Effector CD4-positive, alpha-beta T cell (primary cell): ENCODE data around the gene GMCL1.
"Not testable (repeated sequence)": the region's sequence is repeated elsewhere in the genome, so short reads cannot be mapped to it uniquely, and the experiment has no call there.

Source experiments
- DNase-seq: peaks from one replicate; pipeline ENCODE4 v3.0.0-alpha.2; 2020

GMCL1 gene

DNA sequence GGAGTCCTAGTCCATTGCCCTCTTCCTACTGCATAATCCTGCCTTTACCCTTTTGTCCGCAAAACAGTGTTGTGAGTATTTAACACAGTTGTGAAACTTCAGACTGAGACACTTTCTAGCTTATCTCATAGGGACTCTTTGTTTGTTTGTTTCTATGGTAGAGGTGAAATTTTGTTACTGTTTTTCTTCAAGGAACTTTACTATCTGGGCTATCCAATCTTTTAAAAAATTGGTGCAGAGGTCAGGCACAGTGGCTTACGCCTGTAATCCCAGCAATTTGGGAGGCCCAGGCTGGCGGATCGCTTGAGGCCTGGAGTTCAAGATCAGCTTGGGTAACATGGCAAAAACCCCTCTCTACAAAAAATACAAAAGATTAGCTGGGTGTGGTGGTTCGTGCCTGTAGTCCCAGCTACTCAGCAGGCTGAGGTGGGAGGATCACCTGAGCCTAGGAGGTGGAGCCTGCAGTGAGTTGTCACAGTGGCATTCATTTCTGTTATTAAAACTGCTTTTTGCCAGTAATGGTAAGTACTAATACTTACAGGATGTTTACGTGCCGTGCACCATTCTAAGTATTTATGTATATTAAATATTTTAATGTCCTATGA lies 18.8 kb downstream of the GMCL1 start:
- DNase-seq = no peak

DNA sequence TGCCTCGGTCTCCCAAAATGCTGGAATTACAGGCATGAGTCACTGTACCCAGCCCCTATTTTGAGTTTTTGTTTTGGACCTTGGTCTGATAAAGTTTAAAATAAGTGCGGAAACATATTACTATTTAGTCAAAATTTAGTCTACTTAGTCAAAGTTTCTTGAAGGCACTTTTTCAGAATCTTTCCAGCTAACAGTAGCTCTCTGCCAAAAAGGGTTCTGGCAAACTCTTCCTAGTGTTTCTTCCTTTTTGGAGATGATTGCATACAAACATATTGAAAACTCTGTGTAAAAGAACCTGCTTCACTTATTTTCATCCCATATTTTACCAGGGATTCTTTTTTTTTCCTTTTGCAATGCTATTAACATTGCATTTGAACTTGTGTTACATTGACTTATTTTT lies 28.8 kb downstream of the GMCL1 start:
- no peak for DNase-seq

DNA sequence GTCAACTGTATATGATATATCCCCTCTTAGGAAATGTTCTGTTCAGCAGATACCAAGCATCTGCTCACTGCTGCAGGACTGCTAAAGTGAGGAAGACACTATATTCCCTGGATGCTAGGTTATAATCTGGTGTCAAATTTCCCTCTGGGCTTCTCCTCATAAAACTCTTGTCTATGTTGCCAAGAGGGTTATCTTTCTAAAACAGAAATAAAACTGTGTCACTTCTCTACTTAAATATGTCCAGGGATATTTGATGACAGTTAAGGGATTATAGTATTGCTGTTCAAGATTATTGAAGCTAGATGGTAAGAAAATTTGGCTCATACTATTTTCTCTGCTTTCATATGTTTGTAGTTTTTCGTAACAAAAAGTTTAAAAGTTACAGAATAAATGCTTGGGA lies 33.8 kb downstream of the GMCL1 start:
- DNase-seq = no peak

DNA sequence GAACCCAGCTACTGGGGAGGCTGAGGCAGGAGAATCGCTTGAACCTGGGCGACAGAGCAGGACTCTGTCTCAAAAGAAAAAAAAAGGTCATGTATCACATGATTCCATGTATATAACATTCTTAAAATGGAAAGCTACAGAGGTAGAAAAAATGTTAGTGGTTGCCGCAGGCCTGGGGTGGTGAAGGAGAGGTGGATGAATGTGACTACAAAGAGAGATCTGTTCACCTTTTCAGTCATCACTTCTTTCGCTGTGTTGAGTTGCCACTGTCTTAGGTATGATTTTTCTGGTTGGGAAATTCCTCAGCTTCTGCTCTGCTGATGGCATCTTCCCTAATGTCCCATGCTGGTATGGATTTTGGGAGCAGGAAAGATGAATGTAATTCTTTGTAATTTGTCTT lies 59.0 kb downstream of the GMCL1 start:
- no peak for DNase-seq

DNA sequence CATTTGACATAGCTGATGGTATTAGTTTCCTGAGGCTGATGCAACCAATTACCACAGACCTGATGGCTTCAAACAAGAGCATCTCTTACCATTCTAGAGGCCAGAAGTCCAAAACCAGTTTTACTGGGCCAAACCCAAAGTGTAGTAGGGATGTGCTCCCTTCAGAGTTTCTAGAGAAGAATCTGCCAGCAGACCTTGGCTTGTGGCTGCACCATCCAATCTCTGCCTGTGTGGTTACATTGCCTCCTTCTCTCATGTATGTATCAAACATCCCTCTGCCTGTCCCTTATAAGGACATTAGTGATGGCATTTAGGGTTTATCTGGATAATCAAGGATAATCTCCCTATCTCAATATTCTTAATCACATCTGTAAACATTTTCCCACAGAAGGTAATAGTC lies 59.8 kb downstream of the GMCL1 start:
- no peak for DNase-seq

DNA sequence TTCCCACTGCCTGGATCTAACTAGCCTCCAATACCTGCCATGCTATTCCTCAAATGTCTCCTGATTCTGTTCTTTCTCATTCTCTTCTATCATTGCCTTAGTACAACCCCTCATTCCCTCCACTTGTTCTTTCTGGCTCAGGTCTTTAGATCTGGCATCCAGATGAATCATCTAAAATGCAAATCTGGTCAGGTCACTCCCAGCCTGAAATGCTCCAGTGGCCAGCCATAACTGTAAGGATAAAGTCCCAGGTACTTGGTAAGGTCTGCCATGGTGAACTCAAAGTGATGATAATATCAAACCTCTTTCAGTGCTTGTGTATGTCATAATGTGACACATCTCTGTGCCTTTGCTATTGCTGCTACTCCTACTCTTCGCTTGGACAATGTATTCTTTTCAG lies 61.4 kb downstream of the GMCL1 start:
- DNase-seq = no peak

DNA sequence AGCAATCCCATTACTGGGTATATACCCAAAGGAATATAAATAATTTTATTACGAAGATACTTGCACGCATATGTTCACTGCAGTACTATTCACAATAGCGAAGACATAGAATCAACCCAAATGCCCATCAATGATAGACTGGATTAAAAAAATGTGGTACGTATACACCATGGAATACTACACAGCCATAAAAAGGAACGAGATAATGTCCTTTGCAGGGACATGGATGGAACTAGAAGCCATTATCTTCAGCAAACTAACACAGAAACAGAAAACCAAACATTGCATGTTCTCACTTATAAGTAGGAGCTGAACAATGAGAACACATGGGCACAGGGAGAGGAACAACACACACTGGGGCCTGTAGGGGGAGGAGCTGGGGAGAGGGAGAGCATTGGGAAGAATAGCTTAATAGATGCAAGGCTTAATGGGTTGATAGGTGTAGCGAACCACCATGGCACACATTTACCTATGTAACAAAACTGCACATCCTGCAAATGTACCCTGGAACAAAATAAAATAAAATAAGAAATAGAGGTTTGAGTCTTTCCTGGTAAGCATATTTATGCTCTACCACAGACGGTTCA lies 63.5 kb downstream of the GMCL1 start:
- not testable (repeated sequence) for DNase-seq

DNA sequence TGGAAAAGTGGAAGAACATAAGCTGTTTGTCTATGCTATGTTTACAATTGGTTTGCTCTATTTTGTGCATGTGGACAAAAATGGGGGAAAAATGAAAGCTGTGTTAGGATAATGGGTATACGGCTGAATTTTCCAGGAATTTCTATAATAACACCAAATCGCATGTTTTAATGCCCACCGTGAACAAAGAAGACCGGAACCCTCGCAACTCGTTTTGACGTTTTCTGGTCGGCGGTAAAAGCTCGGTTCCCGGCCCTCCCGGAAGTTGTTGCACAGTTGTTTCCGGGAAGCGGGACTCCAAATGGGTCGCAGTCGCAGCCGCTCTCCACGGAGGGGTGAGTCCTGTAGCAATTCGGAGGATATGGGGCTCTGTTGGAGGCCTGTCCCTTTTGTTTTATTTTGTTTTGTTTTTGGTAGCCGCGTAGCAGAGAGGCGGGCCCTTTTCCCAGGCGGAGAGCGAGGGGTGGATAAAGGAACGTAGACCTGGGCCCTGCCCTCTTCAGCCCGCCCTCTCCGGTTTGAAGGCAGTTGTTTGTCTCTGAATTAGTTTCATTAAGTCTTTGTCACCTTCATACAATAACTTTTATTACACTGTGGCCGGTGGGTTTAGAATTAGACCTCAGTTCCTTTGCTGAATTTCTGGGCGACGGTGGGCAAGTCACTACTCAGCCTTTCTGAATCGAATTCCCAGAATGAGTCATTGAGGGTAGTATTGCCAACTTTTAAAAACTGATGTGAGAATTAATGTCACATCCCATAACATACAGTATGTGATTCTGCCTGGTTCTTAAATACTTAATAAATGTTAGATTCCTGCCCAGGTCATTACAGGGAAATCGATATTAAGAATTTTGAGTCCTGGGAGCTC lies 64.5 kb downstream of the GMCL1 start, which contains the start of gene SNRNP27:
Gene SNRNP27, plus strand, starts transcription at position 273 of the 868 bp plus-strand sequence. Its CDS starts 29 bp downstream, at position 302.
- DNase-seq = peak; percentile 73

DNA sequence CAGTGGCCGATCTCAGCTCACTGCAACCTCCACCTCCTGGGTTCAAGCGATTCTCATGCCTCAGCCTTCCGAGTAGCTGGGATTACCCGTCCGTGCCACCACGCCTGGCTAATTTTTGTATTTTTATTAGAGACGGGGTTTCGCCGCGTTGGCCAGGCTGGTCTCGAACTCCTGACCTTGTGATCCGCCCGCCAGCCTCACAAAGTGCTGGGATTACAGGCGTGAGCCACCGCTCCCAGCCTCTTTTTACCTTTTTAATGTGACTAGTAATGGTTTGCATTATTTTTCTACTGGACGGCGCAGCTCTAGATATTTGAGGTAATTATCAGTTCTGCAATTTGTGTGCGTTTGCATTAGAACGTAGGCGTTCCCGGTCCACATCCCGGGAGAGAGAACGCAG lies 65.3 kb downstream of the GMCL1 start:
- DNase-seq = not testable (repeated sequence)

DNA sequence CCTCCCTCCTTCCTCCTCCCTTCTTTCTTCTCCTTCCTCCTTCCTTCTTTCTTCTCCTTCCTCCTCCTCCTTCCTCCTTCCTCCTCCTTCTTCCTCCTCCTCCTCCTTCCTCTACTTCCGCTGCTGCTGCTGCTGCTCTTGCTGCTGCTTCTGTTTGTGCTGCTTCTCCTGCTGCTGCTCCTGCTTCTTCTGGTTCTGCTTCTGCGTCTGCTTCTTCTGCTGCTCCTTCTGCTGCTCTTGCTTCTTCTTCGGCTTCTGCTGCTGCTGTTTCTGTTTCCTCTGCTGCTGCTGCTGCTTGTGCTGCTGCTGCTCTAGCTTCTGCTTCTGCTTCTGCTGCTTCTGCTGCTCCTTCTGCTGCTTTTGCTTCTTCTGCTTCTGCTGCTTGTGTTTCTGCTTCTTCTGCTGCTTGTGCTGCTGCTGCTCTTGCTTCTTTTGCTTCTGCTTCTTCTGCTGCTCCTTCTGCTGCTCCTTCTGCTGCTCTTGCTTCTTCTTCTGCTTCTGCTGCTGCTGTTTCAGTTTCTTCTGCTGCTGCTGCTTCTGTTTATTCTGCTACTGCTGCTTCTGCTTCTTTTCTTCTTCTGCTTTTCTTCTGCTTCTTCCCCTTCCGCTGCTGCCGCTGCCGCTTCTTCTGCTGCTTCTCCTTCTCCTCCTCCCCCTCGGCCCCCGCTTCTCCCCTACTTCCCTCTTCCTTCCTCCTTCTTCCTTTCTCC lies 72.9 kb downstream of the GMCL1 start:
- DNase-seq = peak; percentile 3

DNA sequence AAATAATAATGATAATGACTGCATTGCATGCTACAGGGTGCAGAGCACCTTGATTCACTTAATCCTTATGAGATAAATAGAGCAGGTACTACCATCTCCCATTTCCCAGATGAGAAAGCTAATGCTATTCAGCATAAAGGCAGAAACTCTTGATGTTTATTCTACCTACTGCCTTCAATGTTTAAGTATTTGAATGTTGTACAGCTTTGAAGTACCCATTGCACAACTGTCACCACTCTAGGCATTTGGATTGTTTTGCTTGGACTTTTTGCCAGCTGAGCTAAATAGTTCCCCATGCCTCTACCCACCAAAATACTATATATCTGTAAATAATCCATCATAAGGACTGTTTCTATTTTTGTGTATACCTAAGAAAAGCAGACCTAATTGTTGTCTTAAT lies 77.8 kb downstream of the GMCL1 start:
- DNase-seq = no peak

DNA sequence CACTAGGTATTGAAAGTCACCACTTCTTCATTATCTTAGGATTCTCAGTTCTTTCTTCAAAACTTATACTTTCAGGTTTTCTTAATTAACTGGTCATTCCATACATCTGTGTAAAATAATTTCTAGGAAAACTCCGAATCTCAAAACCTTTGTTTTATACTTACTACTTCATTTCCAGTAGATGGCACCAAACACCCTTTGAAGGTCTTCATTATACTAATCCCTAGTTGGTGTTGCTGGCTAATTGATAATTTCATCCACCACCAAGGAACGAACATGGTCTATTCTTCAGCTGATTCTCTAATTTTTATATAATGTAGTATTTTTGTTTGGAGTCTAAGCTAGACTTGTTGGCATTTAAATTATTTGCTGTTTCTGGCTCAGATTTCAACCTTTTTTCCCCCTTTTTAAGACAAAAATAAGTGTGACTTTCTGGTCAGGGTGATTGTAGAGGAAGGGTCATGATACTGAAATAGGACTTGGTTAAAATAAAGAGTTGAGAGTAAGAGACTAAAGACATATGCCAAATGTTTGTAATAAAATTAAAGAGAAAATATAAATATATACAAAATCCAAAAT lies 82.6 kb downstream of the GMCL1 start:
- DNase-seq = peak; percentile 16

DNA sequence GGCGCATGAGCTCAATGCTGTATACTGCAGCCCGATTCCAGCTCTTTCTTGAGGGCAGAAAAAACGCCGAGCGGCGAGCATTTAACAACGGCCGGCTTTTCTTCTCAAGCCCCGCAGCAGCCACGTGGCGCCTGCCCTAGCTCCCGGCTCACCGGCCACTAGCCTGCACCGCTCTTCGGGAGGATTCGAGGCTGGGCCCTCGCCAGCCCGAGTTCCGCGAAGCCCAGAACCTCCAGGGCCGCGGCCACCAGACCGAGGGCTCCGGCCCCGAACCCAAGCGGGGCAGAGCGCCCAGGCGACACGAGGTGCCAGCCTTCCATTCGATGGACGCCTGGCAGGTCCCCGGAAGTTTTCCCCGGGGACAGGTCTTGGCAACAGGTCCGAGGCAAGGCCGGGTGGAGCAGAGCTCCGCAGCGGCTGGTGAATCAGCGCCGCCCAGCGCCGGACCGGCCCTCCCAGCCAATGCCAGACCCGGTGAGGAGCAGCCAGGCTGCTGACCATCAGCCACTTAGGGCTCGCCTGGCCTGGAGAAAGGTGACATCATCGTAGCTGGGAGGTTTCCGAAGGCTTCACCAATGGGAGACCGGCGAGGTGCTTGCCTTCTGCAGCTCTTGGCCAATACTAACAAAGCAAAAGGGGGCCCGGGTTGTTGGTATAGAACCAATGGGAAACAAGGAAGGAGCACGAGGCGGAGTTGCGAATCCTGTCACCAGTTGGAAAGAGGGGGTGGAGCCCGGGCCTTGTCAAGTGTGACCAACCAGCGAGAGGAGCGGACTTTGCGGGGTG lies 84.9 kb downstream of the GMCL1 start:
- DNase-seq = peak; percentile 99

DNA sequence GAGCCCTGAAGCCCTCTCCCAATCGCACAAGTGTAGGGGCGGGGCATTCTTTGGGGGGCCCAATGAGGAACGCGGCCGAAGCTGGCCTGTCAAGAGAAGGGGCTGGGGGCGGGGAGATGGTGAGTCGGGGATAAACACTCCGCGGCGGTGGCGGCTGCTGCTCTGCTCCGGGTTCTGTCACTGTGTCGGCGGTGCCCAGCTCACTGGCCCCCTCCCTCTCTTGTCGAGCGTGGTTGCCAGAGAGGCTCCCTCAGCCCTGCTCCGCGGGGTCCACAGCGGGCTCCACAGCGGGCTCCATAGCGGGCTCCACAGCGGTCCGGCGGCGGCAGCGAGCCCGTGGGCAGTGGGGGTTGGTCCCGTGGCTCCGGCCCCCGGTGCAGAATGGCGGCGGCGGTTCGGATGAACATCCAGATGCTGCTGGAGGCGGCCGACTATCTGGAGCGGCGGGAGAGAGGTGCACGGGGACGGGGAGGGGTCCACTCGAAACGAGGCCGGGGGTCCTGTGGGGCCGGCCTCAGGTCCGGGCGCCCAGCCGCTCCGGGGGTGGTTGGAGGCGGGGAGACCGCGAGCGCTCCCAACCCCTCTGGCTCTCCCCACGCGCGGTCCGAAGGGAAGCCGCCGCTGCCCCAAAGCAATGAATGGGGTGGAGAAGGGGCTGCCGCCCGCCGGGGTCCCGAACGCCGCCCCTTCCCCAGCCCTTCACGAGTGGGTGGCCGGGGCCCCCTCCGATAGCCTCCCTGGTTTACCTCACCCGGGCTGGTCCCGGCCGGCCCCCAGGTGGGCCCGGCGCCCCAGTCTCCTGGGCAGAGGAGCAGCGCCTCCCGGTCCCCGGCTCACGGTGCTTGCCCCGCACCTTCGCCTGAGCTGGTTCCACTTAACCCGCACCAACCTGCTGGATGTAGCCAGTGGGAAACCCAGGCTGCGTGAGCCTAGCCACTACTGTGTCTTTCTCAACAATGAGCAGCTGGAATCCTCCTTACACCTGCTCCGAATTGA lies 85.8 kb downstream of the GMCL1 start, which contains the start of gene MXD1:
Gene MXD1, plus strand, starts transcription at position 160 of the 996 bp plus-strand sequence. Its CDS starts 222 bp downstream, at position 382.
- peak; percentile 18 for DNase-seq

DNA sequence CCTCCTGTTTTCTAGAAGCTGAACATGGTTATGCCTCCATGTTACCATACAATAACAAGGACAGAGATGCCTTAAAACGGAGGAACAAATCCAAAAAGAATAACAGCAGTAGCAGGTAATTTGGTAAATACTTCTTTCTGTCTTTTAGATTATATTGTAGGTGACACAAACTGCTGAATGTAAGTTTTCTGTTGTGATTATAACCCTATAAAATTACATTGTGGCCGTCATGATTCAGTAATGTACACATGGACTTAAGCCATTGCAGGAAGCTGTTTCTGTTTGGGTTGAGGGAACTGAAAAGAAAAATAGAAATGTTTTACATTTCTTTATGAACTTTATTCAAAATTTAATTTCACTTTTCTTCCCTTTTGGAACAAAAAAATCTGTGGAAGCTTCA lies 86.6 kb downstream of the GMCL1 start:
- no peak for DNase-seq

DNA sequence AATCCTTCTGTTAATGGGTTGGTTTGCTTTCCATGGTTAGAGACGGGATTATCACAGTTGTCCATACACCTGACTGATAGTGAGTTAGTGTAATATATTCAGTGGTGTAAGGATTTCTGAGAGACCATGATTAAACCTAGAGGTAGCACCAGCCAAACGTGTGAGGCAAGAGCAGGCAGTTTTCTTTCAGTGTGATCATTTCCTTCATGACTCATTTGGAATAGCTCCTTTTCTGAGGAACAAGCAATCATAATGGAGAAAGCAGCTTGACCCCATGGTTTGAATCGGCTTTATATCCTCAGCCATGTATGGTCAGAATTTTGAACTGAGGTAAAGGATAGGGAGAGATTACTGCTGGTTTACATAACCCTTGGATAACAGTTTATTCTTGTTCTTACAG lies 88.4 kb downstream of the GMCL1 start:
- DNase-seq = no peak

DNA sequence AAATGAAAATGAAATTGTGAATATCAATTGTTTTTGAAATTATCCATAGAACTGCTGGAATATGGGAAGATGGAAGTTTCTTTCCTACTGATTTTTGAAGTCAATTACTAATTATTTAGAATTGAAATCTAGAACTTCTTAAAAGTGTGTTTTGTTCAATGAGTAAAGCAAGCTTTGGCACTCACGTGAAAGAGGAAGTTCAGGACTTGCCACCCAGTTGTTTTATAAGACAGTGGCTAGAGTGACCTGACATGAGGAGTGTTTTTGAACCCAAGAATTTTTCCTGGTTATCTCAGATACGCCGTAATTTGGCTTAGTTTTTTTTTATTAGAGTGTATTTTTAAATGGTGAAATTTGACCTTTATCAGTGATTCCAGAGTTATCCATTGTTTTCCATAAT lies 88.9 kb downstream of the GMCL1 start:
- DNase-seq = no peak

DNA sequence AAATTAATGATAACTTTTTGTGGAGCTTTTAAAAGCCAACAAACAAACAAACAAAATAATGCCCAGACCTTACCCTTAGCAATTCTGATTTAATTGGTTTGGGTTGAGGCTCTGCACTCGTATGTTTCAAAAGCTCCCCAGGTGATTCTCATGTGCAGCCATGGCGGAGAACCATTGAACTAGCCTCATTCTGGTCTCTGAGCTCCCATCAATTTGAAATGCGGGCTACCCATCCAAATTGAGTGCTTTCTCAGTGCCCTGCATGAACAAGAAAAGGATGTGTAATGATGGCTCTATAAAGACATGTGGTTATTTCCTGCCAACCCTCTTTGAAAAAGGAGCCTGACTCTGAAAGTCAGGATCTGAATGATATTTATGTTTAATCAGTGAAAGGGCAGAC lies 93.7 kb downstream of the GMCL1 start:
- no peak for DNase-seq

DNA sequence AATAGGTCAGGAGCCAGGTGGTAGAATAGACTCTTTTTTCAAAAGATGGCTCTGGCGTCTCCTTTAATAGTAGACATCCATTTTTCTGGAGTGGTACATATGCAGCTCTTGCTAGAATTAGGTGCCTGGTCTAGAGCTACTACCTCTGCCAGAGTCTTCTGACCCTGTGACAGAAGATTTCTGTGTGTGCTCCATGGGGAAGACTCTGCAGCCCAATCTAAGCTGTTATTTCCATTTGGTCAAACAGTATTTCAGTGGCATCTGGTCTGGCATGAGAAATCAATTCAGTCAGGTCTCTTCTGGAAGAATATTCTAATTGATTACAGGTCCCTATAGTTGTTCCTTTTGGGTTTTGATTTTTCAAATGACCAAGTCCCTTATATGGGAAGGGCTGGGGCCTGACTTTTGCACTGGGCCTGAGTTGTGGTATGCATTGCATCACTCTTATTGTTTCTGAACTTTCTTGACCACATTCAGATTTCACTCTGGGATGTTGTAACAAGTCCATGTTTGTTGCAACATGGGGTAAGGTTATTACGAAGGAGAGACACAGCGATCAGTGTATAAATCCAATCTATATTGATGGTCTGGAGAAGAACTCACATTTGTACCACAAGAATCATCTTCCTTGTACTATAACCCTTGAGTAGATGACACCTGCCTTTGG lies 97.5 kb downstream of the GMCL1 start:
- no peak for DNase-seq
